IMR-90 (cell line): ENCODE results near the gene IL21. TPM values are rescaled to one million over a fixed set of nuclear protein-coding genes. Genes with fewer than 3 reads are reported as not detected.

Experiments used
- ATAC-seq: fragments of 200-7000 bp; cut with Tn5 transposase; 2 replicates; pipeline ENCODE4 v1.9.1; 2020; ENCODE audit warnings: low read depth, mild to moderate bottlenecking, moderate library complexity
- BruUV-seq: library from RNA; stranded (reverse); fragments of 400-500 nt; replicated peaks from 2 replicates; lab custom pipeline; 2021; lab: Mats Ljungman, UMichigan
- CTCF ChIA-PET: fragments of 300-600 bp; formaldehyde crosslinking; extraction: SDS; loops from one replicate; lab custom pipeline; 2021; ENCODE audit warnings: antibody characterized with exemption; lab: Yijun Ruan, JAX
- POLR2A ChIA-PET: fragments of 300-600 bp; sonication (Branson Sonifier 250); formaldehyde crosslinking; loops from one replicate; lab custom pipeline; 2022; ENCODE audit warnings: antibody characterized with exemption; ENCODE audit not compliant: unreplicated experiment; lab: Charles Lee
- DNase-seq: peaks from one replicate; pipeline ENCODE4 v3.0.0; 2013
- H2AFZ ChIP-seq: replicated peaks from 2 replicates; pipeline ENCODE3; 2013; ENCODE audit warnings: low read length, mild to moderate bottlenecking; ENCODE audit not compliant: poor library complexity
- H2AK5ac ChIP-seq: 2 replicates; pipeline ENCODE4 v1.6.1; 2013; ENCODE audit warnings: low read depth, low read length, inconsistent platforms
- H2AK9ac ChIP-seq: replicated peaks from 2 replicates; pipeline ENCODE3; 2013; ENCODE audit warnings: mild to moderate bottlenecking, low read depth, low read length, moderate library complexity; ENCODE audit not compliant: poor library complexity
- H2BK120ac ChIP-seq: 2 replicates; pipeline ENCODE4 v1.6.1; 2013; ENCODE audit warnings: low read depth, low read length, inconsistent platforms
- H2BK15ac ChIP-seq: 3 replicates; pipeline ENCODE4 v1.6.1; 2013; ENCODE audit warnings: low read depth, low read length, inconsistent platforms
- H2BK20ac ChIP-seq: 2 replicates; pipeline ENCODE4 v1.6.1; 2013; ENCODE audit warnings: low read depth, mild to moderate bottlenecking, inconsistent platforms, low read length, moderate library complexity
- H2BK5ac ChIP-seq: 2 replicates; pipeline ENCODE4 v1.6.1; 2013; ENCODE audit warnings: mild to moderate bottlenecking, low read depth, low read length, inconsistent platforms; ENCODE audit not compliant: poor library complexity, severe bottlenecking
- H3K14ac ChIP-seq: replicated peaks from 2 replicates; pipeline ENCODE4 v1.6.1; 2013; ENCODE audit warnings: low read depth, low read length, inconsistent platforms
- H3K18ac ChIP-seq: 2 replicates; pipeline ENCODE4 v1.6.1; 2013; ENCODE audit warnings: low read depth, low read length, control low read depth
- H3K23ac ChIP-seq: 2 replicates; pipeline ENCODE4 v1.6.1; 2013; ENCODE audit warnings: low read depth, low read length, inconsistent platforms
- H3K27ac ChIP-seq: 2 replicates; pipeline ENCODE4 v1.5.1; 2013; ENCODE audit warnings: mild to moderate bottlenecking, control low read depth, low read length; ENCODE audit not compliant: insufficient read depth
- H3K27me3 ChIP-seq: 2 replicates; pipeline ENCODE4 v1.6.1; 2013; ENCODE audit warnings: low read length; ENCODE audit not compliant: control insufficient read depth, insufficient read depth
- H3K36me3 ChIP-seq: 2 replicates; pipeline ENCODE4 v1.6.1; 2013; ENCODE audit warnings: low read length, mixed read lengths; ENCODE audit not compliant: control insufficient read depth, insufficient read depth
- H3K4ac ChIP-seq: 2 replicates; pipeline ENCODE4 v1.6.1; 2013; ENCODE audit warnings: low read depth, low read length, inconsistent platforms
- H3K4me1 ChIP-seq: 2 replicates; pipeline ENCODE4 v1.6.1; 2013; ENCODE audit warnings: low read length, mixed read lengths; ENCODE audit not compliant: control insufficient read depth, insufficient read depth
- H3K4me2 ChIP-seq: 2 replicates; pipeline ENCODE4 v1.6.1; 2013; ENCODE audit warnings: low read depth, mild to moderate bottlenecking, control low read depth, low read length, moderate library complexity
- H3K4me3 ChIP-seq: 2 replicates; pipeline ENCODE4 v1.5.1; 2013; ENCODE audit warnings: low read depth, mild to moderate bottlenecking, control low read depth, low read length, moderate library complexity; ENCODE audit not compliant: insufficient read depth
- H3K56ac ChIP-seq: 2 replicates; pipeline ENCODE4 v1.6.1; 2013; ENCODE audit warnings: low read length, inconsistent platforms; ENCODE audit not compliant: insufficient read depth; ENCODE audit errors: extremely low read depth
- H3K79me1 ChIP-seq, 2 experiments: 2 replicates each; pipeline ENCODE4 v1.6.1; 2013; ENCODE audit warnings: low read length in 2 of 2, inconsistent platforms in 1 of 2, low read depth in 1 of 2
- H3K9ac ChIP-seq: 2 replicates; pipeline ENCODE4 v1.6.1; 2013; ENCODE audit warnings: low read depth, low read length, control low read depth
- H3K9me1 ChIP-seq: 2 replicates; pipeline ENCODE4 v1.6.1; 2013; ENCODE audit warnings: low read length, inconsistent platforms; ENCODE audit not compliant: insufficient read depth
- H3K9me3 ChIP-seq: 2 replicates; pipeline ENCODE4 v1.6.1; 2013; ENCODE audit warnings: low read length; ENCODE audit not compliant: control insufficient read depth, insufficient read depth
- H4K20me1 ChIP-seq: 2 replicates; pipeline ENCODE4 v1.6.1; 2013; ENCODE audit warnings: low read length, inconsistent platforms; ENCODE audit not compliant: insufficient read depth
- H4K5ac ChIP-seq: 2 replicates; pipeline ENCODE4 v1.6.1; 2013; ENCODE audit warnings: mild to moderate bottlenecking, low read depth, low read length, control low read depth
- H4K8ac ChIP-seq, 2 experiments: 2 replicates each; pipeline ENCODE4 v1.6.1; 2013; ENCODE audit warnings: low read depth in 2 of 2, low read length in 2 of 2, control low read depth in 1 of 2, inconsistent platforms in 1 of 2
- H4K91ac ChIP-seq: 2 replicates; pipeline ENCODE4 v1.6.1; 2013; ENCODE audit warnings: low read depth, low read length, inconsistent platforms; ENCODE audit not compliant: insufficient read depth
- CEBPB ChIP-seq: IDR thresholded peaks from 2 replicates; pipeline ENCODE4 v1.6.1; 2012; ENCODE audit warnings: low read depth, low read length, improper control_type of control experiment
- MAZ ChIP-seq: IDR thresholded peaks from 2 replicates; pipeline ENCODE4 v1.6.1; 2012; ENCODE audit warnings: low read depth, mild to moderate bottlenecking, low read length, improper control_type of control experiment, moderate library complexity, borderline replicate concordance
- MXI1 ChIP-seq: IDR thresholded peaks from 2 replicates; pipeline ENCODE4 v1.6.1; 2012; ENCODE audit warnings: low read depth, mild to moderate bottlenecking, low read length, moderate library complexity, borderline replicate concordance
- RAD21 ChIP-seq: IDR thresholded peaks from 2 replicates; pipeline ENCODE4 v1.6.1; 2012; ENCODE audit warnings: low read length, improper control_type of control experiment
- RCOR1 ChIP-seq: IDR thresholded peaks from 2 replicates; pipeline ENCODE4 v1.6.1; 2012; ENCODE audit warnings: mild to moderate bottlenecking, low read length, improper control_type of control experiment; ENCODE audit not compliant: insufficient replicate concordance
- RFX5 ChIP-seq: IDR thresholded peaks from 2 replicates; pipeline ENCODE4 v1.8.0; 2012; ENCODE audit warnings: low read depth, mild to moderate bottlenecking, low read length, moderate library complexity
- WGBS, 2 experiments: methylation state at CpG; one replicate each; pipeline versions ENCODE4 v1.1.5 to v1.1.7; 2013; ENCODE audit warnings: missing lambda C conversion rate in 2 of 2; ENCODE audit not compliant: insufficient read length in 1 of 2; ENCODE audit errors: extremely low coverage in 2 of 2; 5-methylcytosine and 5-hydroxymethylcytosine counted together
- dilution Hi-C: fragments of 300-500 bp; cut with HindIII; formaldehyde crosslinking; loops from one replicate; pipeline ENCODE4 v1.14.3; 2018; ENCODE audit warnings: low sequenced_read_pairs; ENCODE audit not compliant: unreplicated experiment
- in situ Hi-C: fragments of 300-500 bp; cut with MboI; formaldehyde crosslinking; loops from 3 replicates; pipeline ENCODE4 v1.14.3; 2019; ENCODE audit warnings: low sequenced_read_pairs, inconsistent platforms, mixed read lengths
- intact Hi-C: fragments of 100-400 bp; cut with micrococcal nuclease; formaldehyde crosslinking; loops from 2 replicates; pipeline ENCODE4 v1.10.0; 2022
- polyA plus RNA-seq, 3 experiments: library from polyadenylated mRNA; depleted of rRNA; stranded (reverse); fragments of >200 nt; gene quantifications; 2 replicates each; pipeline ENCODE4 v1.2.3, GENCODE V29; 2012; ENCODE audit warnings: low replicate concordance in 1 of 3
- total RNA-seq: library from RNA; depleted of rRNA; stranded (reverse); fragments of >200 nt; gene quantifications from 2 replicates; pipeline ENCODE4 v1.2.3, GENCODE V29; 2012
- TF ChIP-seq, protein P1 (sequence below): conservative IDR thresholded peaks from 2 replicates; pipeline ENCODE4 v1.5.1; 2012; ENCODE audit warnings: mild to moderate bottlenecking, low read depth, low read length, improper control_type of control experiment

The IL21 gene
- total and polyA plus RNA-seq, 2 of the 4 experiments (the other 2 are of a cell fraction) = not detected

DNA sequence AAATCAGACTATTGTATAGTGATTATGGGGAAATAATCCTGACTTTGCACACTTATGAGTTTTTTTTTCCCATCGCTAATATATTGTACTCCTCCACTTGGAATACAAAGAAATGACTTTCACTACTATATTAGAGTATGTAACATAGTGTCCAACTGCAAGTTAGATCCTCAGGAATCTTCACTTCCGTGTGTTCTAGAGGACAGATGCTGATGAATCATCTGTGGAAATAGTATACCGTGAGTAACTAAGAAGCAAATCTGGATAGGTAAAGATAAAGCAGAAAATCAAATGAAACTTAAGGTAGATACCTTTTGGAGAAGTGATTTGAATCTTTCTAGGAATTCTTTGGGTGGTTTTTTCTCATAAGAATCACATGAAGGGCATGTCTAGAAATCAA is 8.3 kb downstream of the IL21 start:
- Histone ChIP-seq H2BK20ac (no peak overlapping the region), H3K27me3 (no peaks in the 10 kb centered on the region), H2AK9ac (no peak overlapping the region), H2AFZ (no peak overlapping the region), H3K9ac (no peak overlapping the region), H3K79me1 (no peaks in the 10 kb centered on the region), H3K14ac (no peak overlapping the region), H2BK15ac (no peak overlapping the region), H4K8ac (no peak overlapping the region), H3K4me1 (no peaks in the 10 kb centered on the region), H3K4ac (no peak overlapping the region), H3K9me3 (no peaks in the 10 kb centered on the region), H2BK120ac (no peak overlapping the region), H4K5ac (no peak overlapping the region), H4K91ac (no peak overlapping the region), H3K4me3 (no peak overlapping the region), H4K20me1 (no peaks in the 10 kb centered on the region), H3K36me3 (no peaks in the 10 kb centered on the region), H3K23ac (no peak overlapping the region), H2BK5ac (no peak overlapping the region), H3K9me1 (no peaks in the 10 kb centered on the region), H2AK5ac (no peak overlapping the region), H3K18ac (no peak overlapping the region), H3K4me2 (no peak overlapping the region), H3K27ac (no peak overlapping the region), H3K56ac (no peak overlapping the region)
- dilution Hi-C loops (loop anchor here (25.0 kb wide), 1 partner anchor 300 kb away; the partner anchor contains the start of gene NUDT6), intact Hi-C loops (no loop called here), in situ Hi-C loops (no loop called here)
- no TSS peak for BruUV-seq
- TF ChIP-seq RCOR1 (no peak), RAD21 (no peak), CEBPB (no peak), MXI1 (no peak), RFX5 (no peak), MAZ (no peak)
- TF ChIP-seq, protein P1, sequence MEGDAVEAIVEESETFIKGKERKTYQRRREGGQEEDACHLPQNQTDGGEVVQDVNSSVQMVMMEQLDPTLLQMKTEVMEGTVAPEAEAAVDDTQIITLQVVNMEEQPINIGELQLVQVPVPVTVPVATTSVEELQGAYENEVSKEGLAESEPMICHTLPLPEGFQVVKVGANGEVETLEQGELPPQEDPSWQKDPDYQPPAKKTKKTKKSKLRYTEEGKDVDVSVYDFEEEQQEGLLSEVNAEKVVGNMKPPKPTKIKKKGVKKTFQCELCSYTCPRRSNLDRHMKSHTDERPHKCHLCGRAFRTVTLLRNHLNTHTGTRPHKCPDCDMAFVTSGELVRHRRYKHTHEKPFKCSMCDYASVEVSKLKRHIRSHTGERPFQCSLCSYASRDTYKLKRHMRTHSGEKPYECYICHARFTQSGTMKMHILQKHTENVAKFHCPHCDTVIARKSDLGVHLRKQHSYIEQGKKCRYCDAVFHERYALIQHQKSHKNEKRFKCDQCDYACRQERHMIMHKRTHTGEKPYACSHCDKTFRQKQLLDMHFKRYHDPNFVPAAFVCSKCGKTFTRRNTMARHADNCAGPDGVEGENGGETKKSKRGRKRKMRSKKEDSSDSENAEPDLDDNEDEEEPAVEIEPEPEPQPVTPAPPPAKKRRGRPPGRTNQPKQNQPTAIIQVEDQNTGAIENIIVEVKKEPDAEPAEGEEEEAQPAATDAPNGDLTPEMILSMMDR = no peak
- WGBS, 2 experiments = 100% methylated on average over 1 of the region's 3 CpGs; no CpG with 5 or more reads in 1 of the 2 experiments
- DNase-seq (peak; percentile 45), ATAC-seq (no peak)
- ChIA-PET POLR2A (no interaction called here), CTCF (no interaction called here)
